22Rv1 (cell line): Measurements from ENCODE around the gene HS1BP3.

Experiments used
- H3K27ac ChIP-seq: fragments of 450-650 bp; 2 replicates; pipeline ENCODE4 v1.5.1; 2017
- CTCF ChIP-seq: fragments of 450-650 bp; IDR thresholded peaks from 2 replicates; pipeline ENCODE4 v1.5.1; 2017; ENCODE audit warnings: mild to moderate bottlenecking
- ZFX ChIP-seq: fragments of 450-650 bp; IDR thresholded peaks from 2 replicates; pipeline ENCODE4 v1.6.1; 2017; ENCODE audit warnings: antibody characterized with exemption, borderline replicate concordance

HS1BP3 gene

GRCh38 chr2:20618886-20619521 lies 31.9 kb downstream of the HS1BP3 start:
- H3K27ac ChIP-seq = no peak overlapping the region
- no peak for TF ChIP-seq ZFX
- no peak for TF ChIP-seq CTCF

- no peak for TF ChIP-seq CTCF
- H3K27ac ChIP-seq = no peak overlapping the region
These were observed 32.4 kb downstream of the HS1BP3 start for GRCh38 chr2:20618468-20618885.

- no peak for TF ChIP-seq ZFX
- TF ChIP-seq CTCF = no peak
- H3K27ac ChIP-seq = no peak overlapping the region
These were observed 32.9 kb downstream of the HS1BP3 start for GRCh38 chr2:20617892-20618467.

- TF ChIP-seq CTCF = no peak
- TF ChIP-seq ZFX = no peak
- H3K27ac ChIP-seq = no peak overlapping the region
These were observed 33.8 kb downstream of the HS1BP3 start for GRCh38 chr2:20617081-20617575.

- H3K27ac ChIP-seq = no peak overlapping the region
- TF ChIP-seq ZFX (no peak), CTCF (no peak)
These were observed 34.5 kb downstream of the HS1BP3 start for GRCh38 chr2:20616341-20616871.

- no peak for TF ChIP-seq CTCF
- TF ChIP-seq ZFX = no peak
- no peak overlapping the region for H3K27ac ChIP-seq
These were observed 35.2 kb downstream of the HS1BP3 start for GRCh38 chr2:20615466-20616241.

GRCh38 chr2:20615068-20615465 lies 35.8 kb downstream of the HS1BP3 start:
- H3K27ac ChIP-seq = no peak overlapping the region
- no peak for TF ChIP-seq ZFX
